Activated T-helper 1 cell treated with anti-CD3 and anti-CD28 coated beads, Interleukin-12 subunit alpha, Interleukin-12 subunit beta, Interleukin-2, Interleukin-4 antibody, amounts not matched to agents 30 ng/mL and 10 ng/mL and 1 ng/mL, durations not matched to agents 14 hours and 24 hours and 36 hours (primary cell): ENCODE data around the gene TUFT1. TPM values are rescaled to one million over a fixed set of nuclear protein-coding genes. Genes with fewer than 3 reads are reported as not detected.

Source experiments
- DNase-seq: peaks from one replicate; pipeline ENCODE4 v3.0.0; 2021; ENCODE audit warnings: low spot score
- H3K27ac Mint-ChIP-seq: one replicate; pipeline ENCODE4 v1.8.0; 2021; ENCODE audit warnings: mild to moderate bottlenecking, mixed read lengths
- H3K27me3 Mint-ChIP-seq: one replicate; pipeline ENCODE4 v1.8.0; 2022; ENCODE audit warnings: mild to moderate bottlenecking, moderate library complexity, mixed read lengths; ENCODE audit not compliant: insufficient read depth
- H3K36me3 Mint-ChIP-seq: one replicate; pipeline ENCODE4 v1.8.0; 2021; ENCODE audit warnings: low read depth, mixed read lengths
- H3K4me1 Mint-ChIP-seq: one replicate; pipeline ENCODE4 v1.8.0; 2021; ENCODE audit warnings: low read depth, mixed read lengths
- H3K4me3 Mint-ChIP-seq: one replicate; pipeline ENCODE4 v1.8.0; 2021; ENCODE audit warnings: mild to moderate bottlenecking, moderate library complexity, mixed read lengths
- H3K9me3 Mint-ChIP-seq: one replicate; pipeline ENCODE4 v1.8.0; 2021; ENCODE audit warnings: mixed read lengths
- intact Hi-C: fragments of 100-400 bp; cut with micrococcal nuclease; formaldehyde crosslinking; loops from one replicate; pipeline ENCODE4 v1.15.1; 2024
- total RNA-seq: library from RNA; stranded (reverse); gene quantifications from 2 replicates; pipeline ENCODE4 v1.2.3, GENCODE V29; 2022

The TUFT1 gene
- total RNA-seq, 1 donor from 2014 or later, result 1.9 TPM

DNA sequence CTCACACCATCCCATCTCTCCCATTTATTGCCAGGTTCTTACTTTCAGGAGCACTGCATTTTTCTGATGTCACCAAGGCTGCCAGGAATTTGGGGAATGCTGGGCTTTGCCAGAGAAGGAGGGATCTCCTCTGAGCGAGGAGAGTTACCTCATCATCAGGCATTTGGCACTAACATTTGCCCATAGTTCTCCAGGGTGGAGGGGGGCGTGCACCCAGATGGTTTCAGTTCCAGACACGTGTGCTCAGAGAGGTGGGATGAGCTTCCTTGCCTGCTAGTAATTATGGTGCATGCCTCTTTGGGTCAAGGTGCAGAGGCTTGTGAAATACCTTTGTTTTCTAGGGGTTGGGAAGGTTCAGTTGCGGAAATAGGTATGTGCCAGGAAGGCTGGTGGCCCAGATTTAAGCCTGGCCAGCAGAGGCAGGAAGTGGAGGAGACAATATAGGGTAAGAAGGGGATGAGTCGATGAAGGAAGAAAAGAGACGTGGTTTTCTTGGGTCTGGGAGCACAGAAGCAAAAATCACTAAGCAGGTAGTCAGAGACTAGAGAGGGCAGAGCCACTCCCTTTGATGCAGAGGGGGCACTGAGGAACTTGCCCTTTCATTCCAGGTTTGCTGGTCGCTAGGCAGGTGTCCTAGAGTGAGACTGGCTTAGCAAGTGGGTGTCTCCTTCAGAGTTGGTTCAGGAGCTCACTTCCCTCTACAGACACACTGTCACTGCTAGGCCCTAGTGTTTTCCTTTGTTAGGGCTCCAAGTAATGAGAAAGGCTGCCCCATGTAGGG lies 7.2 kb downstream of the TUFT1 start:
- intact Hi-C loops, result no loop called here
- no peak overlapping the region for H3K4me3 Mint-ChIP-seq
- H3K36me3 Mint-ChIP-seq, result no peaks in the 10 kb centered on the region

DNA sequence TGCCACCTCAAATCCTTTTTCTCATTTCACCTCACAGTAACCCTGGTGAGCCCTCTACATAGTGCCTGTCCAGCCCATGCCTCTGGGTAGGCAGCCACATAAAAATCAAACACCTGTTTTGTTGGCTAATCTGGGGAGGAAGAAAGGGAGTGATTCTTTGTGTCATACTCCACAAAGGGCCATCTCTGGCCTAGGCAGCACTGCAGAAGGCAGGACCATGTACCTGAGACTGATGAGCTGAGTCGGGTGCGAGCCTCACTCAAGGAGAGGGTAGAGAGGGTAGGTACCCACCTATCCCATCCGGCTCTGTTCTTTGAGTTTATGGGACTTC lies 7.8 kb downstream of the TUFT1 start:
- H3K27ac Mint-ChIP-seq, result no peak overlapping the region
- H3K27me3 Mint-ChIP-seq, result no peaks in the 10 kb centered on the region
- peaks cover 9% of the 10 kb centered on the region for H3K4me1 Mint-ChIP-seq
- no peak overlapping the region for H3K4me3 Mint-ChIP-seq
- intact Hi-C loops, result no loop called here
- DNase-seq, result no peak
- no peaks in the 10 kb centered on the region for H3K9me3 Mint-ChIP-seq
- no peaks in the 10 kb centered on the region for H3K36me3 Mint-ChIP-seq

More for the DNA sequence above, 7.2 kb downstream of the TUFT1 start:
- Mint-ChIP-seq H3K4me1 (peaks cover 9% of the 10 kb centered on the region), H3K9me3 (no peaks in the 10 kb centered on the region), H3K27ac (no peak overlapping the region), H3K27me3 (peaks cover 2% of the 10 kb centered on the region)
- no peak for DNase-seq

DNA sequence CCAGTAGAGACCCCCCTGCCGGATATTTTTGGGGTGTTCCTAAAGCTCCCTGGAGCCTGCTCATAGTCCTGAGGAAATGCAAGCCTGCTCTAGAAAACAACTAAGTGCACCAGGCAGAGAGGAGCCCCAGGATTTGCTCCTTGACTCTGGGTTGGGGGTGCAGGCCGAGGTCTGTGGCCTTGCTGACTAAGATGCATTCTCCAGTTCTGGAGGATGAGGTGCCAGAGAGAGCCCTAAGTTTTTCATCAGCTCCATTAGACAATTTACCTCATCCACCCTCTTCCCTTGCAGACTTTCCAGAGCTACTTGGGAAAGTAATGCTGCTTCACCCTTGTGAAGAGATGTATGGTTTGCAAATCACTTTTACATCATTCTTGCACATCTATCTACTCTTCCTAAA lies 9.1 kb downstream of the TUFT1 start:
- Mint-ChIP-seq H3K27me3 (peaks cover 3% of the 10 kb centered on the region), H3K9me3 (no peaks in the 10 kb centered on the region), H3K36me3 (no peaks in the 10 kb centered on the region), H3K4me1 (peaks cover 9% of the 10 kb centered on the region), H3K27ac (no peak overlapping the region), H3K4me3 (no peak overlapping the region)
- DNase-seq, result no peak
- intact Hi-C loops, result no loop called here

DNA sequence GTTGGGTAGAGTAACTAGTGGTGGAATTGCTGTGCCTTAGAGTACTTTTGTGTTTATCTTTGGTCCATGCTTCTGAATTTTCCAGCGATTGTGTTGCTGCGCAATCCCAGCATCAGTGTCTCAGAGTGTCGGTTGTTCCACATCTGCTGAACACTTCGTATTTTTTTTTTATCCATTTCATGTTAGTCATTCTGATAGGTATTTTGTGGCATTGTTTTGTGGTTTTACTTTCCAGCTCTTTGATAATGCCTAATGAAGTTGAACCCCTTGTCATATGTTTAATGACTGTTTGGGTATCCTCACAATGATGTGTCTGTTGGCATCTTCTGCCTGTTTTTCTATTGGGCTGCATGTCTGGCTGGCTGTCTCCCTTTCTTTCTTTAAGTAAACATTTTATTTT lies 13.6 kb downstream of the TUFT1 start:
- H3K27ac Mint-ChIP-seq, result no peak overlapping the region
- H3K4me1 Mint-ChIP-seq, result no peaks in the 10 kb centered on the region
- no peak for DNase-seq
- H3K36me3 Mint-ChIP-seq, result peaks cover 2% of the 10 kb centered on the region
- no peaks in the 10 kb centered on the region for H3K9me3 Mint-ChIP-seq
- intact Hi-C loops, result no loop called here
- no peak overlapping the region for H3K4me3 Mint-ChIP-seq
- peaks cover 5% of the 10 kb centered on the region for H3K27me3 Mint-ChIP-seq

DNA sequence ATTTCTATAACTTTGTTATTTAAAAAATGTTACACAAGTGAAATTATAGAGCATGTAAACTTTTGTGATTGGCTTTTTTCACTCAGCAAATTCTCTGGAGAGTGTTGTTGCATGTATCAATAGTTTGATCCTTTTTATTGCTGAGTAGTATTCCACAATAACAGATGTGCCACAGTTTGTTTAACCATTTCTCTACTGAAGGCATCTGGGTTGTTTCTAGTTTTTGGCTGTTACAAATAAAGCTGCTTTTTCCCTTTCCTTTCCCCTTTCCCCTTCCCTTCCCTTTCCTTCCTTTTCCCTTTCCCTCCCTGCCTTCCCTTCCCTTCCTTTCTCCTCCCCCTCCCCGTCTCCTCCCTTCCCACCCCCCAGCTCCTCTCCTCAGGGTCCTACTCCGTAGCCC lies 15.9 kb downstream of the TUFT1 start:
- intact Hi-C loops, result no loop called here
- Mint-ChIP-seq H3K27ac (no peak overlapping the region), H3K27me3 (peaks cover 5% of the 10 kb centered on the region), H3K36me3 (peaks cover 2% of the 10 kb centered on the region), H3K9me3 (no peaks in the 10 kb centered on the region), H3K4me1 (no peaks in the 10 kb centered on the region), H3K4me3 (no peak overlapping the region)
- DNase-seq, result no peak

DNA sequence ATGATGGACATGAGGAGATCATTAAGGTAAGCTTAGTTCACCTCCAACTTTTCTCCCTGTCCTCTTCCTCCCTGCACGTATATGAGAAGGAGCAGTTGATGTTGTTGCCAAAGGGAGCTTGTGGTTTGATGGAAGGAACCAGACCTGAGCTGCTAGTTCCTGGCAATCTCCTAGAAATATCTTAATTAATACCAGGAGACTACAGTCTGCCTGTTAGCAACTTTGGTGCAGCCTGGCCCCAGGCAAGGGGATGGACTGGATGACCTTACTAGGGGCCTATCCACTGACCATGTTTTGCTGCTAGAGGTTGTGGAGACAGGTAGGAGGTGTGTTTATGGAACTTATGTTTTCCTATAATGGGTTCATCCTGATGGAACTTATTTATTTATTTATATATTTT lies 22.6 kb downstream of the TUFT1 start:
- no peak overlapping the region for H3K4me3 Mint-ChIP-seq
- intact Hi-C loops, result no loop called here
- no peaks in the 10 kb centered on the region for H3K36me3 Mint-ChIP-seq
- H3K9me3 Mint-ChIP-seq, result no peaks in the 10 kb centered on the region
- DNase-seq, result no peak
- no peaks in the 10 kb centered on the region for H3K4me1 Mint-ChIP-seq
- no peaks in the 10 kb centered on the region for H3K27me3 Mint-ChIP-seq
- no peak overlapping the region for H3K27ac Mint-ChIP-seq

DNA sequence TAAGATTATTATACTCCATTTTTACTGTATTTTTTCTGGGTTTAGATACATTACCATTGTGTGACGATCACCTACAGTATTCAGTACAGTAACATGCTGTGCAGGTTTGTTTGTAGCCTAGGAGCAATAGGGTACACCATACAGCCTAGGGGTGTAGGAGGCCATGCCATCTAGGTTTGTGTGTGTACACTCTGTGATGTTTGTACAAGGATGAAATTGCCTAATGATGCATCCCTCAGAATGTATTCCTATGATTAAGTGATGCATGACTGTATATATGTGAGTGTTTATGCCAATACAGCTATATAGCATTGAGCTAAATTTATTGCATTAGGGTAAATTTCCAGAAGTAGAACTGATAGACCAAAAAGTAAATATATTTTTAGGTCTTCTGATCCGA lies 23.3 kb downstream of the TUFT1 start:
- DNase-seq, result no peak
- H3K4me3 Mint-ChIP-seq, result no peak overlapping the region
- no peaks in the 10 kb centered on the region for H3K9me3 Mint-ChIP-seq
- no peaks in the 10 kb centered on the region for H3K27me3 Mint-ChIP-seq
- intact Hi-C loops, result no loop called here
- H3K36me3 Mint-ChIP-seq, result peaks cover 2% of the 10 kb centered on the region
- peaks cover 5% of the 10 kb centered on the region for H3K4me1 Mint-ChIP-seq
- H3K27ac Mint-ChIP-seq, result no peak overlapping the region

DNA sequence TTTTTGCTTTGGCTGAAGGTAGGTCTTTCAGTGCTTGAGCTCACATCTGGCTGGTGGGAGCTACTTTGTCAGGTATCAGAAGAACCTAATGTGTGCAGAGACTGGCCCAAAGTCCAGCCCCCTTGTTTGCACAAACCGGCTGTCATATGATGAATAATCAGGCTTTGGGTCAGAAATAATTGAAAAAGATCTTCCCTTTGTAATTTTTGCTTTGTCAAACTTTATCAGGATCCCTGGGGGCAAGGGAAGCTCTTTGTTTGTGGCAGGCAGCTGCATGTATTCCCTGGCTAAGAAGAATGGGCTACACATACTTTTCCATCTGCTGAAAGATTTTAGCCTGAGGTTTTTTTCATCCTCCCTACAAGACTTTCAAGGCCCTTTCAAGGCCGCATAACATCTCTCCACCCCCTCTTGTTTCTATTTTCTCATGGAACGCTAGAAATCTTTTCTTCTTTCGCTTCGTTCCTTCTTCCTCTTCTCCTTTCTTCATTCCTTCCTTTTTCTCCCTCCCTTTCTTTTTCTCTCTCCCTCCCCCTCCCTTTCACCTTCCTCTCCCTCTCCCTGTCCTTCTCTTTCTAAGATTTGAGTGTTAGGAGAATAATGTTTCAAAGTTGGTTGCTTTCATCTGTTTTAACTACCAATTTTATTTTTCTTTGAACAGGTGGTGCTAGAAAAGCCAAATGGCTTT lies 25.5 kb downstream of the TUFT1 start:
- Mint-ChIP-seq H3K4me3 (no peak overlapping the region), H3K36me3 (peaks cover 2% of the 10 kb centered on the region), H3K4me1 (peaks cover 16% of the 10 kb centered on the region), H3K27ac (no peak overlapping the region), H3K9me3 (no peaks in the 10 kb centered on the region), H3K27me3 (peaks cover 2% of the 10 kb centered on the region)
- DNase-seq, result no peak
- intact Hi-C loops, result no loop called here

DNA sequence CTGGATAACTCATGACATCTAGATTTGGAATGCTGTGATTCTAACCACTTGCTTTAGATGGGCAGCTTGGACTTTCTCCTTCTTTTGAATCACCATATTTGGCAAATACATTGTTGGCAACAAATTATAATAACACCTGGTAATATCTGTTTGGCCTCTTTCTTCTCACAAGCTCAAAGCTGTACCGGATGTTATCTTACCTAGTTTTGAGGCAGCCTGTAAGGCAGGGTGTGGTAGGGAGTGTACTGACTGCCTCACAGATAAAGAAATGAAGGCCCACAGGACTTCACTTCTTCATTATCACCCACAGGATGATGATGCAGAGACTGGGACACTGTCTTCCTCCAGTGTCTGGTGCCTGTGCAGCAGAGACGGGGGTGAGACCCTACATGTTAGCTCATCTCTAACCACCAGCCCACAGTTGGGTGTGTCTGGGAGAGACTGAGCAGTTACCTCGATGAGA lies 28.5 kb downstream of the TUFT1 start:
- H3K27me3 Mint-ChIP-seq, result peaks cover 2% of the 10 kb centered on the region

DNA sequence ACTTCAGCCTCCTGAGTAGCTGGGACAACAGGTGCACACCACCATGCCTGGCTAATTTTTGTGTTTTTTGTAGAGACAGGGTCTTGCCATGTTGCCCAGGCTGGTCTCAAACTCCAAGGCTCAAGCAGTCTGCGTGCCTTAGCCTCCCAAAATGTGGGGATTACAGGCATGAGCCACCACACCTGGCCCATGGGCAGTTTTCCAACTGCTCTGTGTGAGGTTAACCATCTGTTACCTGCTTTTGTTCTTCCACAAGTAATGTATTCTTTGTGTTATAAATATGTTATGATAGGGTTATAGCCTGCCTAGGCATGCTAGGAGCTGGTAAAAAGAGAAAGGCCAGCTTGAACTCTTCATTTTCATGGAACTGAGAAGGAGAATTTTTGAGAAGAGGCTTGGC lies 30.7 kb downstream of the TUFT1 start:
- Mint-ChIP-seq H3K9me3 (no peaks in the 10 kb centered on the region), H3K4me1 (peaks cover 24% of the 10 kb centered on the region), H3K36me3 (peaks cover 8% of the 10 kb centered on the region), H3K27me3 (peaks cover 2% of the 10 kb centered on the region), H3K4me3 (no peak overlapping the region), H3K27ac (no peak overlapping the region)
- DNase-seq, result no peak
- intact Hi-C loops, result no loop called here

More for the DNA sequence above, 28.5 kb downstream of the TUFT1 start:
- intact Hi-C loops, result no loop called here
- no peak overlapping the region for H3K4me3 Mint-ChIP-seq
- no peaks in the 10 kb centered on the region for H3K9me3 Mint-ChIP-seq
- H3K27ac Mint-ChIP-seq, result no peak overlapping the region
- DNase-seq, result no peak
- peaks cover 6% of the 10 kb centered on the region for H3K36me3 Mint-ChIP-seq
- H3K4me1 Mint-ChIP-seq, result peaks cover 16% of the 10 kb centered on the region

DNA sequence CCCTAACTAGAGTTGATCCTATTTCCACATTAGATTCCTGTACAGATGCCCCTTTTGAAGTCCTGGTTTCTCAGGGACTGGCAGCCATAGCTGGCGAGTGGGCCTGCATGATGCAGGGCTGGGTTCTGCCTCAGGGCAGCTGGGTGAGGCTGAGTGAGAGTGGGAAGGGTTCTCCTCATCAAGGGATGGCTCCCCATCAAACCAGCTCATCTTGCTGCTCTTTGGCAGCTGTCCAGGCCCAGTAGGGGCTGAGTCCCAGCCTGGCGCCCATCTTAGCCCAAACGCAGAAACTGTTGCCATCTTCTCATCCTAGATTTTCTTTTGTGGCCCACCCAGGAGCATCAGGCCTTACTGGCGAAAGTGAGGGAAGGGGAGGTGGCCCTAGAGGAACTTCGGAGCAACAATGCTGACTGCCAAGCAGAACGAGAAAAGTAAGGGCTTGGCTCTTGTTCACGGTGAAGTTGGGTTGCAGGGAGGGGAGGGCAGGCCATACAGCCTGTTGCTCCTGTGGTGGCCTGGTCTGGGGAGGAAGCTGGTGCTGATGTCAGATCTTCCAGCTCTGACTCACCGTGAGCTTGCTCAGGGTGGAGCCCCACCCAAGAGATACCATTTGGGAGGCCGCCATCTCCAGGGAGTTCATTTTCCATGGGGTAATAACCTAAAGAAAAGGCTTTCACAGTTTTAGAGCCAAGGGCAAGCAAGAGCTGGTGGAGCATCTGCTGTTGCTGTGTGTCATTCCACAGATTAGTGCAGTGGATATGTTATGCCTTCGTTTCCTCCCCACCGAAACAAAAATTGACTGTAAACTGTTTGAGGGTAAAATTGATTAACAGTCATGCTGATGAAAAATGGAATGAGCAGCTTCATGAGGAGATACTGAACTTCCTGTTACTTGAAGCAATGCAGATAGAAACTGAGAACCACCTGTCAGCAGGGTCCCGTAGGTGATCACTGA lies 34.7 kb downstream of the TUFT1 start:
- Mint-ChIP-seq H3K9me3 (no peaks in the 10 kb centered on the region), H3K36me3 (peaks cover 6% of the 10 kb centered on the region), H3K4me1 (peaks cover 13% of the 10 kb centered on the region), H3K27ac (no peak overlapping the region), H3K4me3 (no peak overlapping the region), H3K27me3 (no peaks in the 10 kb centered on the region)
- DNase-seq, result no peak
- intact Hi-C loops, result no loop called here

DNA sequence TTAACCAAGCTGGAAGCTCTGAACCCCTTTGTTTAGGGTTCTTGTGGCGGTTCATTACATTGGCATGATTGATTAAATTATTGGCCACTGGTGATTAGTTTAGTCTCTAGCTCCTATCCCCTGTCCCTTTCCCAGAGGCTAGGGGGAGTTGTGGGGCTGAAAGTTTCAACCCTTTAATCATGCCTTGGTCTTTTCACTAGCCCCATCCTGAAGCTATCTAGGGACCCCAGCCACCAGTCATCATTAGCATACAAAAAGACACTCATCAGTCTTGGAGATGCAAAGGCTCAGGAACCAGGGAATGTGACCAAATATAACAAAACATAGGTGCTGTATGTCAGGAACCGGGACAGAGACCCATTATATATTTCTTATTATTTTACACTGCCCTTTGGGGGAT lies 37.1 kb downstream of the TUFT1 start:
- Mint-ChIP-seq H3K4me3 (no peak overlapping the region), H3K36me3 (peaks cover 7% of the 10 kb centered on the region), H3K27me3 (peaks cover 2% of the 10 kb centered on the region), H3K9me3 (no peaks in the 10 kb centered on the region), H3K4me1 (peaks cover 13% of the 10 kb centered on the region), H3K27ac (no peak overlapping the region)
- DNase-seq, result no peak
- intact Hi-C loops, result no loop called here

DNA sequence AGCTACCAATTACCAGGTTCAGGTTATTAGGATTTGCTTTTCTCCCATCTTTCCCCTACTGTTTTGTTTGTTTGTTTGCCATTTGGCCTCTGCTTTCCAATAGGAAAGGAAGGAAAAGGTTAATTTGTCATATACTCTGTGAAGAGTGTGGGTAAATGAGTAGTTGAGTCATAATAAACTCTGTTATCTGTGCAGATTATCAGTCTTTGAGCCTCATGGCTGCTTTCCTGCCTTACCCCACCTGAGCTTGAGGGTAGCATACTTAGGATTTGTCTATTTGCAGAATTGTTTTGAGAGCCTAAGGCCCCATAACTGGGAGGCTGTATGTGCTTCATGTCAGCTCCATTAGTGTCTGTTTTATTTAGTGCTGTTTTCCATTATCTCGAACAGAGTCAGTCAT lies 38.8 kb downstream of the TUFT1 start:
- Mint-ChIP-seq H3K4me3 (no peak overlapping the region), H3K27me3 (peaks cover 2% of the 10 kb centered on the region), H3K9me3 (no peaks in the 10 kb centered on the region), H3K27ac (no peak overlapping the region), H3K4me1 (peaks cover 13% of the 10 kb centered on the region), H3K36me3 (peaks cover 3% of the 10 kb centered on the region)
- DNase-seq, result no peak
- intact Hi-C loops, result no loop called here
